ENCODE results near the gene MT1E. TPM values are rescaled to one million over a fixed set of nuclear protein-coding genes. Genes with fewer than 3 reads are reported as not detected.

Gene MT1E
- total and polyA plus RNA-seq, 2 of the 13 experiments (the other 11 are each of a cell fraction or from before 2014, with no cell fraction given) = 110 to 1,072 TPM

DNA sequence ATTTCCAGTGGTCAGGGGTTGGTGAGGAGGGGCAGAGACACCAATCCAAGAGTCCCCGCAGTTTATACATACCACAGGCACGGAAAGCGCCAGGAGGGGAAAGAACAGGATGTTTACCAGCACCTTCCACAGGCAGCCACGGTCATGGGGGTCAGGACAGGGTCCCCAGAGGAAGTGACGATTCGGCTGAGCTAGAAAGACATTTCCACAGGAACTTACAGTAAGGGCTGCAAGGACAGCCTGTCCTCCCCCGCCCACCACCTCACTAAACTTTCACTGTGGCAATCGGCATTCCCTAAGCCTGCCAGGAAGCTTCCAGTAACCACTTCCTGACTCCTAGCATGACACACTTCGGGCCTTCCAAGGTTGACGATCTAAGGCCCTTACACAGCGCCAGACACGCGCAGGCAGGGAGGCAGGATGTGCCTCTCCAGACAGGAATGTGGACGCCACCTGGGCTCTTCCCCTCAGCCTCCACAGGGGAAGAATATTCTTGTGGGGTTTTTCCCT lies 18.4 kb upstream of the MT1E start (continued):
- TF ChIP-seq TFDP1 (CRISPR knock-in tag; IDR thresholded peaks at IDR 0.05; ENCODE audit: borderline replicate concordance) = peak; percentile 88; the same call in 1 of the 2 replicates
- TF ChIP-seq GABPA (IDR thresholded peaks at IDR 0.05; ENCODE audit: low read depth, low read length) = peak; percentile 65
- TF ChIP-seq GABPA (CRISPR knock-in tag; IDR thresholded peaks at IDR 0.05; ENCODE audit: low read depth) = peak; percentile 92
- TF ChIP-seq ZNF251 (CRISPR knock-in tag; IDR thresholded peaks at IDR 0.05) = peak; percentile 83; the same call in 1 of the 2 replicates
- 0 out of 2 replicates have a peak, but pooled peaks have one; percentile 72 for TF ChIP-seq ZZZ3 (CRISPR knock-in tag; IDR thresholded peaks at IDR 0.05; ENCODE audit: borderline replicate concordance)
- no peak for TF ChIP-seq FLYWCH1 (CRISPR knock-in tag; IDR thresholded peaks at IDR 0.05)
- TF ChIP-seq KLF15 (CRISPR knock-in tag; IDR thresholded peaks at IDR 0.05; ENCODE audit: borderline replicate concordance) = peak; percentile 35
- peak; percentile 70; the same call in 1 of the 2 replicates for TF ChIP-seq FIP1L1 (IDR thresholded peaks at IDR 0.05; ENCODE audit: borderline replicate concordance, insufficient read depth, low read depth, low read length)
- TF ChIP-seq EP300 (IDR thresholded peaks at IDR 0.05; ENCODE audit: low read depth in 2 of 2, low read length in 2 of 2) = peak in 1 of 2 experiments; percentile 71; a peak in 2 of 4 replicates
- peak; percentile 81 for TF ChIP-seq EP300 (CRISPR knock-in tag; IDR thresholded peaks at IDR 0.05; ENCODE audit: borderline replicate concordance)
- peak; percentile 90 for TF ChIP-seq SKIL (CRISPR knock-in tag; IDR thresholded peaks at IDR 0.05; ENCODE audit: borderline replicate concordance)
- 0 out of 2 replicates have a peak, but pooled peaks have one; percentile 63 for TF ChIP-seq TOPORS (CRISPR knock-in tag; IDR thresholded peaks at IDR 0.05)
- peak; percentile 77; the same call in 1 of the 2 replicates for TF ChIP-seq ZNF564 (CRISPR knock-in tag; IDR thresholded peaks at IDR 0.05)
- TF ChIP-seq MAFF (IDR thresholded peaks at IDR 0.05; ENCODE audit: low read depth, low read length) = 0 out of 2 replicates have a peak, but pooled peaks have one; percentile 1
- peak; percentile 62; the same call in 1 of the 2 replicates for TF ChIP-seq ZNF891 (CRISPR knock-in tag; IDR thresholded peaks at IDR 0.05)
- 0 out of 2 replicates have a peak, but pooled peaks have one; percentile 74 for TF ChIP-seq CHCHD3 (CRISPR knock-in tag; IDR thresholded peaks at IDR 0.05)
- TF ChIP-seq POLR2AphosphoS5 (IDR thresholded peaks at IDR 0.05; ENCODE audit: low read depth, low read length) = peak; percentile 79
- TF ChIP-seq THAP11 (CRISPR knock-in tag; IDR thresholded peaks at IDR 0.05) = peak; percentile 77
- TF ChIP-seq, protein P1, sequence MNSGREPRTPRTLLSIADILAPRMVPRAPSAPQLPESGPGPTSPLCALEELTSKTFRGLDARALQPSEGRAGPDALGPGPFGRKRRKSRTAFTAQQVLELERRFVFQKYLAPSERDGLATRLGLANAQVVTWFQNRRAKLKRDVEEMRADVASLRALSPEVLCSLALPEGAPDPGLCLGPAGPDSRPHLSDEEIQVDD (CRISPR knock-in tag; IDR thresholded peaks at IDR 0.05; ENCODE audit: borderline replicate concordance) = peak; percentile 42; the same call in 1 of the 2 replicates
- TF ChIP-seq KLF16 (CRISPR knock-in tag; IDR thresholded peaks at IDR 0.05) = peak in 1 of 2 experiments; percentile 83; a peak in 2 of 4 replicates
- TF ChIP-seq, protein P2, sequence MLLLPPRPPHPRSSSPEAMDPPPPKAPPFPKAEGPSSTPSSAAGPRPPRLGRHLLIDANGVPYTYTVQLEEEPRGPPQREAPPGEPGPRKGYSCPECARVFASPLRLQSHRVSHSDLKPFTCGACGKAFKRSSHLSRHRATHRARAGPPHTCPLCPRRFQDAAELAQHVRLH (CRISPR knock-in tag; IDR thresholded peaks at IDR 0.05; ENCODE audit: borderline replicate concordance, low read depth) = peak; percentile 55; the same call in 1 of the 2 replicates
- peak; percentile 89 for TF ChIP-seq SAP130 (CRISPR knock-in tag; IDR thresholded peaks at IDR 0.05; ENCODE audit: low read depth)
- peak; percentile 92; the same call in 1 of the 2 replicates for TF ChIP-seq ZFP62 (CRISPR knock-in tag; IDR thresholded peaks at IDR 0.05)
- peak; percentile 73; the same call in 1 of the 2 replicates for TF ChIP-seq PHF8 (CRISPR knock-in tag; IDR thresholded peaks at IDR 0.05)
- TF ChIP-seq TCF7L2 (IDR thresholded peaks at IDR 0.05; ENCODE audit: low read depth, low read length) = no peak
- TF ChIP-seq SATB2 (CRISPR knock-in tag; IDR thresholded peaks at IDR 0.05) = no peak
- TF ChIP-seq ZNF274 (CRISPR knock-in tag; IDR thresholded peaks at IDR 0.05) = peak; percentile 73

Measured in HepG2 (cell line).